Measurements from ENCODE around the gene PLET1. TPM values are rescaled to one million over a fixed set of nuclear protein-coding genes. Genes with fewer than 3 reads are reported as not detected.

PLET1 gene
- total RNA-seq, 1 experiment from 2014 or later: not detected

DNA sequence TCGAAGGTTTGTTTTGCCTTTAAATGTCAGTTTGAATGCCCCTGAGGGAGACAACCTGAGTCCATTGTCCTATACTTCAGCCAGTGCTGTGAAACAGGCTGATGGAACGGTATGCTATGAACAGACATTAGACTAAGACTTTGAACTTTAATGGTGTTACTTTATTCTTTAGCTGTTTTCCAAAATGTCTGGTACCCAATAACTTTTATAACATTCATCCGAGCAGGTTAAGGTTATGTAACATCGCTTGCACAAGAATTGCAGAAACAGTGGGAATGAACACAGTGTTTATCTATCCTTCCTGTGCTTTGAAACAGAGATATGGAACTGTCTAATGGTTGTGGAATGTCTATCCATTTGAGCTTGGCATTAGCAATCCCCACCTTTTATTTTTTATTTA, 46.9 kb downstream of the PLET1 start:
- Histone ChIP-seq H3K27me3 (ENCODE audit: insufficient read depth, low read length) (no peaks in the 10 kb centered on the region), H4K8ac (replicated peaks; ENCODE audit: insufficient read length, low read depth, low read length) (no peak overlapping the region), H2BK5ac (ENCODE audit: insufficient read length, low read length) (no peak overlapping the region), H2AFZ (ENCODE audit: low read length) (no peak overlapping the region), H3K4me1 (ENCODE audit: insufficient read depth, low read length) (no peaks in the 10 kb centered on the region), H3K79me2 (ENCODE audit: insufficient read depth, low read length) (no peaks in the 10 kb centered on the region), H3K23ac (ENCODE audit: insufficient read length, low read depth, low read length) (no peak overlapping the region), H3K18ac (ENCODE audit: insufficient read length, low read depth, low read length) (no peak overlapping the region), H3T11ph (ENCODE audit: low read length) (no peak overlapping the region), H3K4ac (ENCODE audit: low read depth, low read length) (no peak overlapping the region), H2BK15ac (ENCODE audit: low read depth, low read length) (no peak overlapping the region), H2BK12ac (ENCODE audit: insufficient read length, low read depth, low read length) (no peak overlapping the region), H3K56ac (ENCODE audit: insufficient read length, low read depth, low read length) (no peak overlapping the region), H3K27ac (ENCODE audit: insufficient read length, low read depth, low read length) (no peak overlapping the region), H3K23me2 (ENCODE audit: insufficient read length, low read depth, low read length, poor library complexity, severe bottlenecking) (no peaks in the 10 kb centered on the region), H3K14ac (ENCODE audit: insufficient read depth, low read length) (no peak overlapping the region), H4K20me1 (ENCODE audit: control insufficient read depth, insufficient read depth, insufficient read length) (no peaks in the 10 kb centered on the region), H4K5ac (ENCODE audit: insufficient read length, low read depth, low read length) (no peak overlapping the region), H3K4me2 (ENCODE audit: insufficient read depth, insufficient read length, low read length) (no peak overlapping the region), H3K9ac (ENCODE audit: extremely low read depth, insufficient read length, low read length) (no peak overlapping the region), H4K91ac (ENCODE audit: insufficient read length, low read depth, low read length) (no peak overlapping the region), H2AK5ac (ENCODE audit: insufficient read length, low read length) (no peak overlapping the region), H3K79me1 (ENCODE audit: insufficient read depth, low read depth, low read length, poor library complexity, severe bottlenecking) (no peaks in the 10 kb centered on the region), H2BK120ac (ENCODE audit: low read depth, low read length, poor library complexity, severe bottlenecking) (no peak overlapping the region), H2BK20ac (ENCODE audit: low read depth, low read length, poor library complexity, severe bottlenecking) (no peak overlapping the region), H3K9me3 (ENCODE audit: control insufficient read depth, low read depth, low read length) (no peaks in the 10 kb centered on the region)
- H3K27me3 Mint-ChIP-seq (ENCODE audit: low read depth): peaks cover 11% of the 10 kb centered on the region
- no peak overlapping the region for H3K27ac Mint-ChIP-seq
- no peaks in the 10 kb centered on the region for H3K4me1 Mint-ChIP-seq
- H3K9me3 Mint-ChIP-seq: no peaks in the 10 kb centered on the region
- H3K36me3 Mint-ChIP-seq (ENCODE audit: insufficient read depth in 1 of 3, low read depth in 3 of 3): no peaks in the 10 kb centered on the region
- whole genome bisulfite sequencing (ENCODE audit: extremely low coverage, insufficient read length, low lambda C conversion rate): no CpG with 5 or more reads among the region's 4 CpGs
- TF ChIP-seq, protein P1, sequence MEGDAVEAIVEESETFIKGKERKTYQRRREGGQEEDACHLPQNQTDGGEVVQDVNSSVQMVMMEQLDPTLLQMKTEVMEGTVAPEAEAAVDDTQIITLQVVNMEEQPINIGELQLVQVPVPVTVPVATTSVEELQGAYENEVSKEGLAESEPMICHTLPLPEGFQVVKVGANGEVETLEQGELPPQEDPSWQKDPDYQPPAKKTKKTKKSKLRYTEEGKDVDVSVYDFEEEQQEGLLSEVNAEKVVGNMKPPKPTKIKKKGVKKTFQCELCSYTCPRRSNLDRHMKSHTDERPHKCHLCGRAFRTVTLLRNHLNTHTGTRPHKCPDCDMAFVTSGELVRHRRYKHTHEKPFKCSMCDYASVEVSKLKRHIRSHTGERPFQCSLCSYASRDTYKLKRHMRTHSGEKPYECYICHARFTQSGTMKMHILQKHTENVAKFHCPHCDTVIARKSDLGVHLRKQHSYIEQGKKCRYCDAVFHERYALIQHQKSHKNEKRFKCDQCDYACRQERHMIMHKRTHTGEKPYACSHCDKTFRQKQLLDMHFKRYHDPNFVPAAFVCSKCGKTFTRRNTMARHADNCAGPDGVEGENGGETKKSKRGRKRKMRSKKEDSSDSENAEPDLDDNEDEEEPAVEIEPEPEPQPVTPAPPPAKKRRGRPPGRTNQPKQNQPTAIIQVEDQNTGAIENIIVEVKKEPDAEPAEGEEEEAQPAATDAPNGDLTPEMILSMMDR (conservative IDR thresholded peaks at IDR 0.05): no peak
- DNase-seq: no peak
- no peak overlapping the region for H3K4me3 Mint-ChIP-seq
